CD4-positive, alpha-beta T cell treated with Interleukin-4 for 1 hour (primary cell): ENCODE results near the gene GRID1.
A peak's percentile ranks its signal among the peaks of the same experiment; 100 is the strongest.

ENCODE experiments used
- DNase-seq, 2 donors: peaks; one replicate each; pipeline ENCODE4 v3.0.0-alpha.2; 2020 to 2022

GRID1 gene

GRCh38 chr10:85831422-85831821 lies 535.2 kb downstream of the GRID1 start:
- DNase-seq = no peak

GRCh38 chr10:85826377-85826776 lies 540.2 kb downstream of the GRID1 start:
- no peak for DNase-seq

GRCh38 chr10:85811405-85811804 lies 555.2 kb downstream of the GRID1 start:
- DNase-seq = no peak

GRCh38 chr10:85810674-85811073 lies 555.9 kb downstream of the GRID1 start:
- no peak for DNase-seq

GRCh38 chr10:85795460-85795859 lies 571.1 kb downstream of the GRID1 start:
- DNase-seq = no peak

- DNase-seq = no peak
Measured at GRCh38 chr10:85794553-85794952, 572.0 kb downstream of the GRID1 start.

GRCh38 chr10:85792533-85792858 lies 574.1 kb downstream of the GRID1 start:
- no peak for DNase-seq

- DNase-seq = no peak
Measured at GRCh38 chr10:85791818-85792532, 574.6 kb downstream of the GRID1 start.

- DNase-seq = no peak
Measured at GRCh38 chr10:85789982-85790789, 576.4 kb downstream of the GRID1 start.

- DNase-seq = no peak
Measured at GRCh38 chr10:85789125-85789524, 577.5 kb downstream of the GRID1 start.

- DNase-seq = no peak
Measured at GRCh38 chr10:85788570-85788969, 578.0 kb downstream of the GRID1 start.

- no peak for DNase-seq
Measured at GRCh38 chr10:85787881-85788280, 578.7 kb downstream of the GRID1 start.

- no peak for DNase-seq
Measured at GRCh38 chr10:85787393-85787792, 579.2 kb downstream of the GRID1 start.

- no peak for DNase-seq
Measured at GRCh38 chr10:85786401-85786899, 580.1 kb downstream of the GRID1 start.

- no peak for DNase-seq
Measured at GRCh38 chr10:85784792-85785191, 581.8 kb downstream of the GRID1 start.

- DNase-seq = no peak
Measured at GRCh38 chr10:85781404-85781803, 585.2 kb downstream of the GRID1 start.

GRCh38 chr10:85778074-85778473 lies 588.5 kb downstream of the GRID1 start:
- DNase-seq = no peak

- DNase-seq = no peak
Measured at GRCh38 chr10:85767891-85768290, 598.7 kb downstream of the GRID1 start.

GRCh38 chr10:85764108-85764507 lies 602.5 kb downstream of the GRID1 start:
- DNase-seq = no peak

- DNase-seq = no peak
Measured at GRCh38 chr10:85761906-85762445, 604.6 kb downstream of the GRID1 start.

- peak in 1 of 2 donors; percentile 13 for DNase-seq
Measured at GRCh38 chr10:85741626-85742300, 624.8 kb downstream of the GRID1 start.

- no peak for DNase-seq
Measured at GRCh38 chr10:85735997-85736396, 630.6 kb downstream of the GRID1 start.

GRCh38 chr10:85734791-85735190 lies 631.8 kb downstream of the GRID1 start:
- DNase-seq = no peak
